Fibroblast of lung (primary cell): ENCODE results near the gene CTR9.

Experiments
- EZH2 ChIP-seq: IDR thresholded peaks from 2 replicates; pipeline ENCODE4 v1.5.1; 2012; ENCODE audit warnings: low read length, control low read depth, mild to moderate bottlenecking; ENCODE audit errors: missing control alignments
- TF ChIP-seq, protein P1 (sequence below), 2 donors: IDR thresholded peaks in 1 of 2; conservative IDR thresholded peaks in 1 of 2; 1 replicate in 1 of 2; 2 replicates in 1 of 2; pipeline ENCODE4 v1.5.1; 2011 to 2012; ENCODE audit warnings: low read length in 2 of 2, control low read depth in 1 of 2, inconsistent platforms in 1 of 2, low read depth in 1 of 2, mild to moderate bottlenecking in 1 of 2

DNA sequence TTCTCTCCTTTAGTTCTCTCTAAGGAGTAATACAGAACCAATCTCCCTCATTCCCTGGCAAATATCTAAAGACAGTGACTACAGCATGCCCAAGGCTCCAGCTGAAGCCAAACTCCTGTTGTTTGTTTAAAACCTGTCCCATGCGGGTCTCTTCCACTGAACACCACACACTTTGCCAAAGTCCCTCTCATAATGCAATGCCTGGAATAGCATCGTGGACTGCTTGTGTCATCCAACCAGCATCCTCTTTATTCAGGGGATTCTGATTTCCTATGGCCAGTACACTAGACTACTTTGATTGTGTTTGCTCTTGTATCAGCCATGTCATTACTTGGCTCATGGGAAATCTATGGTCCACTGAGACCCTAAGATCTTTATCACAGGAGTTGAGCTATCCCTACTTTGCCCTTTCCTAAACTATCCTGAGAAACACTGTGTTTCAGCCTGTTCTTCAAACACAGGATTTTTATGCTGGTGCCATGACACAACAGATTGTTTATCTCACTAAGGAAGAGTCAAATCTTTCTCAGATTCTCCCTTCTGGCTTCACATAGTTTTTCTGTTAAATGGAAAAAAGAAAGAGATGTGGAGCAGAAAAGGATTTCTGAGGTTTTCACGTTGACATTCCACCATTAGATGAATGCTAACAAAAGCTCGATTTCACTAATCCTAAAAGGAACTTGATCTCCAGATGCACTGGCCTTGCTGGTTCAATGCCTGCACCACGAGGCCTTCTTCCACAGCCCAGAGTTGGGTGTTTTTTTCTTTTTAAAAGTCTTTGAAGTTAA is 41.6 kb upstream of the CTR9 start:
- TF ChIP-seq, protein P1, sequence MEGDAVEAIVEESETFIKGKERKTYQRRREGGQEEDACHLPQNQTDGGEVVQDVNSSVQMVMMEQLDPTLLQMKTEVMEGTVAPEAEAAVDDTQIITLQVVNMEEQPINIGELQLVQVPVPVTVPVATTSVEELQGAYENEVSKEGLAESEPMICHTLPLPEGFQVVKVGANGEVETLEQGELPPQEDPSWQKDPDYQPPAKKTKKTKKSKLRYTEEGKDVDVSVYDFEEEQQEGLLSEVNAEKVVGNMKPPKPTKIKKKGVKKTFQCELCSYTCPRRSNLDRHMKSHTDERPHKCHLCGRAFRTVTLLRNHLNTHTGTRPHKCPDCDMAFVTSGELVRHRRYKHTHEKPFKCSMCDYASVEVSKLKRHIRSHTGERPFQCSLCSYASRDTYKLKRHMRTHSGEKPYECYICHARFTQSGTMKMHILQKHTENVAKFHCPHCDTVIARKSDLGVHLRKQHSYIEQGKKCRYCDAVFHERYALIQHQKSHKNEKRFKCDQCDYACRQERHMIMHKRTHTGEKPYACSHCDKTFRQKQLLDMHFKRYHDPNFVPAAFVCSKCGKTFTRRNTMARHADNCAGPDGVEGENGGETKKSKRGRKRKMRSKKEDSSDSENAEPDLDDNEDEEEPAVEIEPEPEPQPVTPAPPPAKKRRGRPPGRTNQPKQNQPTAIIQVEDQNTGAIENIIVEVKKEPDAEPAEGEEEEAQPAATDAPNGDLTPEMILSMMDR (conservative IDR thresholded peaks at IDR 0.05 in 1 of 2, IDR thresholded peaks at IDR 0.05 in 1 of 2; ENCODE audit: low read depth in 1 of 2, low read length in 2 of 2) = no peak
- no peak for TF ChIP-seq EZH2
